SK-N-MC (cell line): Measurements from ENCODE around the gene IQCE.

Experiments
- EZH2 ChIP-seq: fragments of 200-600 bp; sonication (generic); IDR thresholded peaks from one replicate; pipeline ENCODE4 v1.6.1; 2017; ENCODE audit warnings: antibody characterized with exemption
- FOXP2 ChIP-seq: optimal IDR thresholded peaks from 2 replicates; pipeline ENCODE3; 2011; ENCODE audit warnings: mild to moderate bottlenecking, moderate library complexity; ENCODE audit not compliant: insufficient read depth; ENCODE audit errors: extremely low read length, control extremely low read depth
- POLR2AphosphoS5 ChIP-seq: IDR thresholded peaks from 2 replicates; pipeline ENCODE4 v1.6.1; 2012; ENCODE audit warnings: mild to moderate bottlenecking, low read depth, low read length, borderline replicate concordance

DNA sequence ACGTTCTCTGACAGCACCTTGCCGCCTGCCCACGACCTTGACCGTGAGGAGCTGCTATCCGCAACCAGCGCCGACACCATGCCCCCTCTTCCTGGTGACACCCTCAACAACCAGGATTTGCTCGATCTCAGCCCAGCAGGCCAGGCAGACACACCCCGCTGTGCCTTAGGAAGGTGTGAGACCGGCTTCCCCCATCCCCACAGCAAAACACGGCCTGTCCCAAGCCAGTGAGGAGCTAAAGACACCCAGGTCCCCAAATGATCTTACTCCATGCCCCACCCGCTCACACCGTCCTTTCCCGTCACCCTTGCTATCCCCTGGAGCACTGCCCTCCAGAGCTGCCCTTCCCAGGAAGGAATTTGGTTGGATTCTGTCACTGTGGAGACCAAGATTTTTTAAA is 51.7 kb downstream of the IQCE start:
- TF ChIP-seq POLR2AphosphoS5 (no peak), EZH2 (no peak), FOXP2 (no peak)
